HG03097 (cell line): ENCODE measurements around the gene PPIAL4G.
"Not testable (repeated sequence)": the region's sequence is repeated elsewhere in the genome, so short reads cannot be mapped to it uniquely, and the experiment has no call there.

ENCODE experiments used
- ATAC-seq: cut with Tn5 transposase; IDR thresholded peaks from one replicate; pipeline ENCODE4 v1.9.1; 2021; ENCODE audit not compliant: unreplicated experiment, low FRiP score

PPIAL4G gene

DNA sequence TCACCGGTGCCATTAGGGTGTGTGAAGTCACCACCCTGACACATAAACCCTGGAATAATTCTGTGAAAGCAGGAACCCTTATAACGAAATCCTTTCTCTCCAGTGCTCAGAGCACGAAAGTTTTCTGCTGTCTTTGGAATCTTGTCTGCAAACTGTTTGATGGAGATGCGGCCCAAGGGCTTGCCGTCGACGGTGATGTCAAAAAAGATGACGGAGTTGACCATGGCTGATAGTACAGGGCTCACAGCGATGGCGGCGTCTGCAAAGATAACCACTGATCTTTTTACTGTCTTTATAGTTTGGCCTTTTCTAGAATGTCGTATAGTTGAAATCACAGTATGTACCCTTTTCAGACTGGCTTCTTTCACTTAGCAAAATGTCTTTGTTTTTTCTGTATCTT, at the start of gene PPIAL4G:
PPIAL4G (minus strand) TSS at position 274 of the 400 bp plus-strand sequence; CDS start at position 224, 50 bp downstream.
- ATAC-seq = not testable (repeated sequence)

DNA sequence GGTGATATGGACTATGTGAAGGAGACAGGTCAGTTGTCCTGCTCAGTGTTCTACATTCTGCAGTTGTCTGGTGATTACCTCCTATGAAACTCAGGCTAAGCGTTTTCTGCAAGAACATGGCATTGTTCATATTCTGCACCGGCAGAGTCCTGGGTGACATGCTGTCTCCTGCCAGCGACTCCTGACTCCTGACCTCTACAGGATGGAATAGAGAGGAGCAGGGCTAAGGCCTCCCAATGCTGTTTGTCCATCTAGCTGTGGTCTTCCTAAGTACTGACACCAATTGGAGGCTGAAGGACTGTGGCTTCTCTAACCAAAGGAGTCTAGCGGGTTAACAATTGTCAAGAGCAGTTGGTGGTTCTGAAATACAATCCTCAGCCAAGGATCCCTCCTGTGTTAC, 49.1 kb upstream of the PPIAL4G start:
- not testable (repeated sequence) for ATAC-seq

DNA sequence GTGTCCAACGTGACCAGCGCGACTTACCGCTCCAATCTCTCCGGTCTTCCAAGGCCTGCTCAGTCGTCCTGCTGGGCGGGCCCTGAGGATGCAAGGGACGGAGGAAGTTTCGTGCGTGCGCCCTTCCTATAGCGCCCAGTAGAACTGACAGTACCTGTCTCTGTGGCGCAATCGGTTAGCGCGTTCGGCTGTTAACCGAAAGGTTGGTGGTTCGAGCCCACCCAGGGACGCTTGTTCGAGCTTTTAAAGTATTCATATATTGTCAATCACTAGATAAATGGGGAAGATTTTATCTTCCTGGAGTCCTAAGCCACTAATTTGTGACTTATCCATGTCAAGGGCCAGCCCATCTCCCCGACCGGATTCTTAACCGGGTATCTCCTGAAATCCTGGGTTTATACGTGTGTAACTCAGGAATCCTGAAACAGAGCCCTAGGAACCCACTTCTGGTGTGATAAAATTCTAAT, 46.0 kb upstream of the PPIAL4G start:
- ATAC-seq = not testable (repeated sequence)

GRCh38 chr1:148528591-148528990, 45.5 kb upstream of the PPIAL4G start:
- not testable (repeated sequence) for ATAC-seq

GRCh38 chr1:148526587-148526986, 43.5 kb upstream of the PPIAL4G start:
- ATAC-seq = not testable (repeated sequence)

DNA sequence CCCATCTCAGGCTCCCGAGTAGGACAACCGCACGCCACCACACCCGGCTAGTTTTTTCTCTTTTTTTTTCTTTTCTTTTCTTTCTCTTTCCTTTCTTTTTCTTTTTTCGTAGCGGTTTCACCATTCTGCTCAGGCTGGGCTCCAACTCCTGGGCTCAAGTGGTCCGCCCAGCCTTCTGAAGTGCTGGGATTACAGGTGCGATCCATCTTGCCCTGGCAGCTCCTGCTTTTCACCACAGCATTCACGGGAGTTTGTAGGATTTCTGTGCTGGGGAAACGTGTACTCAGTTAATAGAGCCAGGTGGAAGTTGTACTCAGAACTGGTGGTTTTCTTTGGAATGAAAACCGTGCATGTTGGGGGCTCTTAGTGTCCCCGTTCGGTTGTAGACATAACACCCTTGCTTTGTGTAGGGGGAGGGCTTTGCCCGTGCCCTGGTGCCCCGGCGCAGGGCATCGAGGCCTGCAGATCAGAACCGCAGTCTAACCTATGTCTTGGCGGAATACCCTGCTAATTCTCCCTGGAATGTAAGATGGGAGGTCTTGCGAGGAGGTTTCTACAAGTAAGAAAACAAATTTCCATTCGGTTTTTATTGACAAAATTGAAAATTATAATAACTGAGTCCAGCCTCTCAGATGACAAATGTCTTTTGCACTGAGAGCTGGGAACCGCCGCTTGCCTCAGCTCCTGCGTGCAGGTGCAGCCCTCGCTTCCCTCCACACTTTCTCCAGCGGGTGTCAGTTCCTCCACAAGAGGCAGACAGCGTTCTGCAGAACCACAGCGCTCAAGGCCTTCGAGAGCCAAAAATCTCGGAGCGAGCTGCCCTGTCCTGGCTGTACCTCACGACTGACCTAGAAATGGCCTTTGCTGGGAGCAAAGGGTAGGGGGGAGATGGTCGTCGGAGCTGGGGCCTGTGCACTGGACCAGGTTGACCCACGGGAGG, 40.4 kb upstream of the PPIAL4G start:
- ATAC-seq = peak; percentile 28

DNA sequence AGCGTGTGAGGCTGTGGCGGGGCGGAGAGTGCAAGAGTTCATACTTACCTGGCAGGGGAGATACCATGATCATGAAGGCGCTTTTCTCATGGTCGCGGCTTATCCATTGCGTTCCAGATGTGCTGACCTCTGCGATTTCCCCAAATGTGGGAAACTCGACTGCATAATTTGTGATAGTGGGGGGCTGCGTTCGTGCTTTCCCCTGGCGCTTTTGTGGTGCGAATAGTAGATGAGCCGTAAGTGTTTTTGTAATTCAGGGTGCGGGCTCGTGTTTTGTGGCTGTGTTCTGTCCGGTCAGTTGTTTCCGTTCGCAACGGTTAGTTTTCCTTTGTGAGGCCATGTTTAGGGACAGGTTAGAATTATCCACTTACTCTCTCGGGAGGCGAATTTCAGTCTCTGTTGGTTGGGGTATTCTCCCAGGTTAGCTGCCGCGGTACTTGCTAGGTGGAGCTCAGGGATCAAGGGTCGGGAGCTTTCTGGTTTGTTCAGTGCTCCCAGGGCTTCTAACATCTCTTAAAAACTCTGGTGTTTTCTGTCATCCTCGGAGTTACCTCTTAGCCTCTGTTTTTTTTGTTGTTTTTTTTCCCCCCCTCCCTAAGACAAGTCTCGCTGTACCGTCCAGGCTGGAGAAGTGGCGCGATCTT, 39.6 kb upstream of the PPIAL4G start:
- peak; percentile 82 for ATAC-seq

- ATAC-seq = peak; percentile 58
Measured at GRCh38 chr1:148522072-148522471, 39.0 kb upstream of the PPIAL4G start.

GRCh38 chr1:148514310-148514709, 31.2 kb upstream of the PPIAL4G start:
- not testable (repeated sequence) for ATAC-seq

DNA sequence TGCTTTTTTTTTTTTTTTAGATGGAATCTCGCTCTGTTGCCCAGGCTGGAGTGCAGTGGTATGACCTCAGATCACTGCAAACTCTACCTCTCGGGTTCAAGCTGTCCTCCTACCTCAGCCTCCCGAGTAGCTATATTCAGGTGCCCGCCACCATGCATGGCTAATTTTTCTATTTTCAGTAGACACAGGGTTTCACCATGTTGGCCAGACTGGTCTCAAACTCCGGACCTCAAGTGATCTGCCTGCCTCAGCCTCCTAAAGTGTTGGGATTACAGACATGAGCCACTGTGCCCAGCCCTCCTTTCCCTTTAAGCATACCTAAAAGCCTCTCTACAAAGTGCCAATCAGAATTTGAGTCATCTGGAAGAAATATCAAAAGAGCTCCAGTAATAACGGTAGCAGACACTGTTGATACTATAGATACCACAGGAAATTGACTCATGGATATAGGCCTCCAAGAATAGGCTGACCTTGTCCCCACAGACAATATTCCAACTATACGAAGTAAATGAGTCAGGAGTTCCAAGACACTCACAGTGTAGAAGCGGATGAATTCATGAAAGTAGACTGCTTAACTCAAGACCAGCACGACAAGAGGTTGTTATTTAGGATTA, 29.6 kb upstream of the PPIAL4G start:
- ATAC-seq = not testable (repeated sequence)

- ATAC-seq = not testable (repeated sequence)
Measured at GRCh38 chr1:148493933-148494332, 10.8 kb upstream of the PPIAL4G start.

- ATAC-seq = not testable (repeated sequence)
Measured at GRCh38 chr1:148481134-148481533, 2.0 kb downstream of the PPIAL4G start.

DNA sequence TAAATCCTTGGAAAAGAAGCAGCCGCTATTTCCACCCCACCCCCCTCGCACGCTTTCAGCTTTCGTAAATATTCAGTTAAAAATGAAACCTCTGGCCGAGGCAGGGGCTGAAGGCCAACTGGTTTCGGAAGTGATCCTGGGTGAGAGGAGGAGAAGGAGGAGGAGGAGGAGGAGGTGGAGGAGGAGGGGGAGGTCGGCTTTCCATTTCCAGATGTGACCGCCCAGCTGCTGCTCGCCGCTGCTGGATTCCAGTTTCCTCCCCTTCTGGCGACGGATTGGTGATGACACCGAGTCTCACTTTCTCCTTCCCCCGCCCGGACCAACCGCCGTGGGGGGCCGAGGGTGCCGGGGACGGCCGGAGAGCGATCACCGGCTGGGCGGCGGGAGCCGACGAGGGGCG, 23.4 kb downstream of the PPIAL4G start:
- ATAC-seq = not testable (repeated sequence)

DNA sequence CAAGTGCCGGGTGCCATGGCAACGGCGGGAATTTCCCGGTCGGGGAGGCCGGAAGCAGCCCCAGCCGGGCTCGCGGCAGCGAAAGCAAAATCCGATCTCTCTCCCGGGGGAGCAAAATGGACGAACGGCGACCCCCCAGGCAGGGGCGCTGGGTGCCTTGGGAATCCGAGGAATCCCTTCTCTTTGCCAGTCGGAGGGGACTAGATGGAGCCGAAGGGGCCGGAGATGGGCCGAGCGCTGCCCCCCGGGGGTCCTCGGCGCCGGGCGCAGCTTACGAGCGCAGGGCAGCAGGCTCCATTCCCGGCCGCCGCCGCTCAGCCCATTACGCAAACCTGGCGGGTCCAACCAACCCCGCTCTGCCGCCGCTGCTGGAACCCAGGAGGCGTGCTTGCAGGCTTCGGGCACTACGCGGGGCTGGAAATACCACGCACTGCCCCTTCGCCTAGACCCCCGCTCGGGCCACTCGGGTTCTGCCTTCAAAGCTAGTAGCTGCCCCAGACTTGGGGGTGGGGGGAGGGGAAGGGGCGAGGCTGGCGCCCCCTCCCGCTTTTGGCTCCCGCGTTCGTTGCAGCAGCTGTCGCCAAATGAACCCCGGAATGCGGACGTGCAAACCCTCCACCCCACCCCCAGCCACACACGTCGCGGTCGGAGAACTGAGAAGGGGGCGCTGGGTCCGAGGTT, 24.1 kb downstream of the PPIAL4G start:
- not testable (repeated sequence) for ATAC-seq

GRCh38 chr1:148458398-148458797, 24.7 kb downstream of the PPIAL4G start:
- not testable (repeated sequence) for ATAC-seq

DNA sequence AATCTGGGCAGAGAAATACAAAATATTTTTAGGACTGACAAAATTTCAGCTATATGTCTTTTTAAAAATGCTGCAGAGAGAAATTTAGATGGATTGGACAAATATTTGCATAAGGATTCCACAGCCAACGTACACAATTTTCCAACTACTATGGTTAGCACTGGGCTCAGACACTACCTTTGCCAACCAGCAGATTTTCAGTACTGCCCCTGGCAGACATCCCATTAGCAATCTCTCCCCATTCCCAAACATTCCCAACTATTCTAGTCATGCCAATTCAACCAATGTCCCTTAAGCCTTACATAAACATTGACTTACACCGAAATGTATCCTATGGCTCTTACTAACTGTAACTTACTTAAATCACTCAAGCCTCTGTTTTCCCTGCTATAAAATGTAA, 30.3 kb downstream of the PPIAL4G start:
- not testable (repeated sequence) for ATAC-seq

DNA sequence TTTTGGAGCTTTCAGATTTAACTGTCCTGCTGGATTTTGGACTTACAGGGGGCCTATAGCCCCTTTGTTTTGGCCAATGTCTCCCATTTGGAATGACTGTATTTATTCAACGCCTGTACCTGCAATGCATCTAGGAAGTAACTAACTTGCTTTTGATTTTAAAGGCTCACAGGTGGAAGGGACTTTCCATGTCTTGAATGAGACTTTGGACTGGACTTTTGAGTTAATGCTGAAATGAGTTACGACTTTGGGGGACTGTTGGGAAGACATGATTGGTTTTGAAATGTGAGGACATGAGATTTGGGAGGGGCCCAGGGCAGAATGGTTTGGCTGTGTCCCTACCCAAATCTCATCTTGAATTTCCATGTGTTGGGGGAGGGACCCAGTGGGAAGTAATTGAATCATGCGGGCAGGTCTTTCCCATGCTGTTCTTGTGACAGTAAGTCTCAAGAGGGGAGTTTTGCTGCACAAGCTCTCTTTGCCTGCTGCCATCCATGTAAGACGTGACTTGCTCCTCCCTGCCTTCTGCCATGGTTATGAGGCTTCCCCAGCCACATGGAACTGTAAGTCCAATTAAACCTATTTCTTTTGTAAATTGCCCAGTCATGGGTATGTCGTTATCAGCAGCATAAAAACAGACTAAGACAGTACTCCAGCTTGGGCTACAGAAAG, 43.3 kb downstream of the PPIAL4G start:
- ATAC-seq = not testable (repeated sequence)

GRCh38 chr1:148435406-148435805, 47.7 kb downstream of the PPIAL4G start:
- no peak for ATAC-seq

GRCh38 chr1:148434832-148435231, 48.3 kb downstream of the PPIAL4G start:
- ATAC-seq = no peak

DNA sequence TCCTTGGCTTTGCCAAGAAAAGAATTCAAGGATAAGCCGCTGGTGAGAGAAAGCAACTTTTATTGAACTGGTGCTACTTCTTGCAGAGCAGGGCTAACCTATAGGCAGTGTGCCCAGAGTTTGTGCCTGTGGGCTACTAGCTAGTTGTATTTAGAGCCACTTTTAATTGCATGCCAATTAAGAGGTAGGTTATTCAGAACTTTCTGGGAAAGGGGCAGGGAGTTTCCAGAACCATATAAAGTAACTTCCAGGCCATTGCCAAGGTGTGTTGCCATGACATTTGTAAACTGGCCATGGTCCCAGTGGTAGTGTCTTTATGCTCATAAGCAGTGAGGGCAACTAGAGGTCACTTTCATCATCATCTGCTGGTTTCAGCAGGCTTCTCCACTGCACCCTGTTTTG, 50.2 kb downstream of the PPIAL4G start:
- ATAC-seq = not testable (repeated sequence)
